ENCODE data around the gene SF3A2.
A peak's percentile ranks its signal among the peaks of the same experiment; 100 is the strongest.

SF3A2 gene

DNA sequence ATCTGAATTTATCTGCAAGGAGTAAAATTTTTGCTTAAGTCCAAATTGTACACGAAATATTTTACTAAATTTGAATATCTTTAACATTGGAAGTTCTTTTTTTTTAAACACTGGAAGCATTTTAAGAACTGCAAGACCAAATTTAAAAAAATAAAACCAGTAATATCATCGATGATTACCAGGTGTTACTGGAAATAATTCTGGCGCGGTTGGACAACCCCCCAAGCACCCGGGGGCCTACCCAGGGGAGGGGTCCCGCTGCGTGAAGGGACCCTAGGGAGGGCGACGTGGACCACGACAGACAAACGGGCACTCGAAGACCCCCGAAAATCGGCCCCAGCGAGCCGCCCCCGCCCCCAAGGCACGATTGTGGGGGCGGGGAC, 32.2 kb downstream of the SF3A2 start:
- no peak for DNase-seq (ENCODE audit: low read depth)
- H3K4me3 ChIP-seq (ENCODE audit: low read depth, low read length): peak overlapping the region; percentile 93

DNA sequence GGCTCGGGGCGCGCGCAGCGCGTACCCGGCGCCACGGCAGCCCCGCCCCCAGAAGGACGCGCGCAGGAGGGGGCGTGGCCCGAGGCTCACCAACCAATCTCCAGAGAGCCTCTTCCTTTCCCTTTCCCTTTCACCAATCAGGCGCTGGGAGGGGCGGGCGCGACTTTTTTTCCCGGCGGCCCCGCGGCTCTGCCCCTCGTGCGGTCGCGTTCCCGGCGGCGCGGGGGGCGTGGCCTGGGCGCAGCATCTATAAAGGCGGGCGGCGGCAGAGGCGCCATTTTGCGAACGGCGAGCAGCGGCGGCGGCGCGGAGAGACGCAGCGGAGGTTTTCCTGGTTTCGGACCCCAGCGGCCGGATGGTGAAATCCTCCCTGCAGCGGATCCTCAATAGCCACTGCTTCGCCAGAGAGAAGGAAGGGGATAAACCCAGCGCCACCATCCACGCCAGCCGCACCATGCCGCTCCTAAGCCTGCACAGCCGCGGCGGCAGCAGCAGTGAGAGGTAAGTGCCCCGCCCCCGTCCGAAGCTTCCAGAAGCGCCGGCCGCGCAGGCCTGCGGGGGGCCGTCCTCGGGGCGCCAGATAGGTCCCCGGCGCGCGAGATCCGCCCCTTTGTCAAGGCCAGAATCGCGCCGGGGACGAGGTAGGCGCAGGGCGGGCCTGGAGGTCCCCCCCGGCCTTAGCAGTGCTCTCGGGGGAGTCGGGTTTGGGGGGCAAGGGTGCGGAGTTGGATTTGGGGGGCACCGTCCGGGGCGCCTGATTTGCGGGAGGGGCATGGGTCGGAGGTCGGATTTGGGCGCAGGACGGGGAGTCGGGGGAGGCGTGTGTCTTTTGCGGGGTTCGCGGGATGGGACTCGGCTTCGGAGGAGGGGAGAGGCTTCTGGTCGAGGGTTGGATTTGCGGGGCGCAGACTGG, 32.9 kb downstream of the SF3A2 start:
- TF ChIP-seq, protein P1, sequence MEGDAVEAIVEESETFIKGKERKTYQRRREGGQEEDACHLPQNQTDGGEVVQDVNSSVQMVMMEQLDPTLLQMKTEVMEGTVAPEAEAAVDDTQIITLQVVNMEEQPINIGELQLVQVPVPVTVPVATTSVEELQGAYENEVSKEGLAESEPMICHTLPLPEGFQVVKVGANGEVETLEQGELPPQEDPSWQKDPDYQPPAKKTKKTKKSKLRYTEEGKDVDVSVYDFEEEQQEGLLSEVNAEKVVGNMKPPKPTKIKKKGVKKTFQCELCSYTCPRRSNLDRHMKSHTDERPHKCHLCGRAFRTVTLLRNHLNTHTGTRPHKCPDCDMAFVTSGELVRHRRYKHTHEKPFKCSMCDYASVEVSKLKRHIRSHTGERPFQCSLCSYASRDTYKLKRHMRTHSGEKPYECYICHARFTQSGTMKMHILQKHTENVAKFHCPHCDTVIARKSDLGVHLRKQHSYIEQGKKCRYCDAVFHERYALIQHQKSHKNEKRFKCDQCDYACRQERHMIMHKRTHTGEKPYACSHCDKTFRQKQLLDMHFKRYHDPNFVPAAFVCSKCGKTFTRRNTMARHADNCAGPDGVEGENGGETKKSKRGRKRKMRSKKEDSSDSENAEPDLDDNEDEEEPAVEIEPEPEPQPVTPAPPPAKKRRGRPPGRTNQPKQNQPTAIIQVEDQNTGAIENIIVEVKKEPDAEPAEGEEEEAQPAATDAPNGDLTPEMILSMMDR (IDR thresholded peaks at IDR 0.05; ENCODE audit: control insufficient read depth, extremely low read depth, insufficient read depth): no peak
- peak overlapping the region; percentile 93 for H3K4me3 ChIP-seq (ENCODE audit: low read depth, low read length)
- DNase-seq (ENCODE audit: low read depth): peak; percentile 76

More for the DNA sequence above, 32.2 kb downstream of the SF3A2 start:
- TF ChIP-seq, protein P1 (IDR thresholded peaks at IDR 0.05; ENCODE audit: control insufficient read depth, extremely low read depth, insufficient read depth): no peak

DNA sequence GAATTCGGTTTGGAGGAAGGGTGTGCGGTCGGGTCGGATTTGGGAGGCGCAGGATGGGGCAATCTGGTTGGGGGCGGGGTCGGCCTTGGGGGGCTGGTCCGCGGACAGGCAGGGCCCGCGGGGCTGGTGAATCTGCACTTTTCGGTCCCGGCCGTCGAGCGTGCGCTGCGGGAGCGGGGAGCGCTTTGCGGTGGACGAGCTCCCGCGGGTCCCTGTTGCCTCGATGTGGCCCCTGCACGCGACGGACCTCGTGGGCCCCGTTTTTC, 33.5 kb downstream of the SF3A2 start:
- DNase-seq (ENCODE audit: low read depth): no peak
- TF ChIP-seq, protein P1 (IDR thresholded peaks at IDR 0.05; ENCODE audit: control insufficient read depth, extremely low read depth, insufficient read depth): no peak
- H3K4me3 ChIP-seq (ENCODE audit: low read depth, low read length): peak overlapping the region; percentile 93

DNA sequence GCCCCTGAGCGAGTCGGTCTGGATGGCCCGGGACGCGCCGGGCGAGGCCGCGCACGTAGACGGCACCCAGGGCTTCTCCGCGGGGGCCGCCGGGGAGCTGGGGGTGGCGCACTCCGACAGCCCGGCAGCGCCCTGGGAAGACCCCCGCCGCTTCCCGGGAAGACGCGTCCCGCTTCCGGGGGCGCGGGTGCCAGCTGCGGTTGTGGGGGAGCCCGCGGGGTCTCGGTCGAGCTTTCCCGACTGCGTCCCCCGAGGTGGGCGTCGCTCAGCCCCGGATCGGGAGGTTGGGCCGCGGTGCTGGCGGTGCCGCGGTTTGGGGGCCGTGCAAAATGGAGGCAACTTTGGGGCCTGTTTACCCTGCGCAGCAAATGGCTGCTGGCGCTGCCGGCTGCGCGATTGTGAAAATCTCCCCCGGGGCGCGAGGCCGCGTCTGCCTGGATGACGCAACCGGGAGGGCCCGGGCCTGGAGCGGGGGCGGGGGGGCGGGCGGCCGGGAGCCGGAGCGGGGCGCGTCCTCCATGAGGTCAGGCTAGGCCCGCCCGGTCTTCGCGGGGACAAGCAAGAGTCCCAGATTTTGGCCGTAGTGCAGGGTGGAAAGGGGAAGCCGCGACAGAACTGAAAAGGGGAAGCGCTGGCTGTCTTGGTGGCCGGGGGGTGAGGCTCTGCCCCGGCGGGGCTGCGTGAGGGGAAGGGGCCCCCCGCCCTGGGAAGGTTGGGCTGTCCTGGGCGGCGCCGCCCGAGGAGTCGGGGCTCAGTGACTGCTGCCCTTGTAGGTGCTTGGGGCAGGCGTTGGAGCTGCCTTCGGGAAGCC, 34.0 kb downstream of the SF3A2 start:
- TF ChIP-seq, protein P1 (IDR thresholded peaks at IDR 0.05; ENCODE audit: control insufficient read depth, extremely low read depth, insufficient read depth): no peak
- DNase-seq (ENCODE audit: low read depth): no peak
- H3K4me3 ChIP-seq (ENCODE audit: low read depth, low read length): peak overlapping the region; percentile 93

DNA sequence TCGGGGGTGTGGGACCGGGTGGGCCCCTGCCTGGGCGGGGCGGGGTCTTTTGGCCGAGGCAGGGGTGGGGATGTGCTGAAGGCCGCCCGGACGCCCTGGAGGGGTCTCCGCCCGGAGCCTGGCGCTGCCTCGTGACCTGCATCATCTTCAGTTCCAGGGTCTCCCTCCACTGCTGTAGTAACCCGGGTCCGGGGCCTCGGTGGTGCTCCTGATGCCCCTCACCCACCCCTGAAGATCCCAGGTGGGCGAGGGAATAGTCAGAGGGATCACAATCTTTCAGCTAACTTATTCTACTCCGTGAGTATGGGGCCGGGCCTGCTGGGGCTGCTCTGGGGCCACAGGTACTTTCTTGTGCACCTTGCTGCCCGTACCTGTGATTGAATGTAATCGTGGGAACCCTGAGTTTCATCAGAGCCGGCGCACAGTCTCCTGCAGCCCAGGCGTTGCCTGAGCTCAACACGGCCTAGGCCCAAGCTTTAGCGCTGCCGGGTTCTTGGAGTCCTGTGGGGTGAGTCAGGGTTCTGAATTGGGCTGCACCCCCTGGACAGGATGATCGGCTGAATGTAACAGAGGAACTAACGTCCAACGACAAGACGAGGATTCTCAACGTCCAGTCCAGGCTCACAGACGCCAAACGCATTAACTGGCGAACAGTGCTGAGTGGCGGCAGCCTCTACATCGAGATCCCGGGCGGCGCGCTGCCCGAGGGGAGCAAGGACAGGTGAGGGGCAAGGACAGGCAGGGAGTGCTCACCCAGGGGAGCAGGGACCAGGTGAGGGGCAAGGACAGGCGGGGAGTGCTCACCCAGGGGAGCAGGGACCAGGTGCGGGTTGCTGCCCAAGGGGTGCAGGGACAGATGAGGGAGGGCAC, 34.8 kb downstream of the SF3A2 start:
- no peak for DNase-seq (ENCODE audit: low read depth)
- TF ChIP-seq, protein P1 (IDR thresholded peaks at IDR 0.05; ENCODE audit: control insufficient read depth, extremely low read depth, insufficient read depth): no peak
- H3K4me3 ChIP-seq (ENCODE audit: low read depth, low read length): peak overlapping the region; percentile 93

DNA sequence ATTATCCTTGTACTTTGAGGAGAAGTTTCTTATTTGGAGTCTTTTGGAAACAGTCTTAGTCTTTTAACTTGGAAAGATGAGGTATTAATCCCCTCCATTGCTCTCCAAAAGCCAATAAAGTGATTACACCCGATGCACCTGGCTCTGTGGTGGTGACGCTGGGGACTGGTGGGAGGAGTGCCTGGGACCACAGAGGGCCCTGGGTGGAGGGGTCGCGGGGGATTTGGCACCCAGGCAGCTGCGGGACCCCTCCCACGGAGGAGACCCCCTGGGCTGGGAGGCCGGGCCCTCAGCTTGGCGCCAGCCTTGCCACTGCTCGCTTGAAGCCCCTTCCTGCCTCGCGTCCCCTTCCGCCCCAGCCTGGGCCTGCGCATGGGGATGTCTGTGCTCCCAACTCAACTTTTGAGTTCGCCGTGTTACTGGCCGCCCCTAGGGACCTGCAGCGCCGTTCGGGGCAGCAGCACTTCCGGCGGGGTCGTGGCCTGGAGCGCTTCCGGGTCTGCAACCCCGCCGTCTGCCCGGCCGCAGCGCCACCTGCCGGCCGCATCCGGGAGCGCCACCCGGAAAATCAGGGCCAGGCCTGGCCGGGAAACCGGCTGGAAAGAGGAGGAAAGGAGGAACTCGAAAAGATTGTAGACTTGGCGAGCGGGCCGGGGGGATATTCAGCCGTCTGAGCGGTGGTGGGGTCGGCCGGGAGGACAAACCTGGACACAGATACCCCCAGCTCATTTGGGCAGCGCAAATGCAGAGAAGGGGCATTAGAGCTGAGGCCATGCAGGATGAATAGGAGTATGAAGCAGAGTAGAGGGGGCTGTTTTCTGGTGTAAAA, 36.9 kb downstream of the SF3A2 start:
- TF ChIP-seq, protein P1 (IDR thresholded peaks at IDR 0.05; ENCODE audit: control insufficient read depth, extremely low read depth, insufficient read depth): peak; percentile 93
- H3K4me3 ChIP-seq (ENCODE audit: low read depth, low read length): peak overlapping the region; percentile 45
- no peak for DNase-seq (ENCODE audit: low read depth)
